HG03571 (cell line): ENCODE results near the gene RYR3.

Experiments used
- ATAC-seq: cut with Tn5 transposase; IDR thresholded peaks from one replicate; pipeline ENCODE4 v1.9.1; 2021; ENCODE audit not compliant: unreplicated experiment

RYR3 gene

DNA sequence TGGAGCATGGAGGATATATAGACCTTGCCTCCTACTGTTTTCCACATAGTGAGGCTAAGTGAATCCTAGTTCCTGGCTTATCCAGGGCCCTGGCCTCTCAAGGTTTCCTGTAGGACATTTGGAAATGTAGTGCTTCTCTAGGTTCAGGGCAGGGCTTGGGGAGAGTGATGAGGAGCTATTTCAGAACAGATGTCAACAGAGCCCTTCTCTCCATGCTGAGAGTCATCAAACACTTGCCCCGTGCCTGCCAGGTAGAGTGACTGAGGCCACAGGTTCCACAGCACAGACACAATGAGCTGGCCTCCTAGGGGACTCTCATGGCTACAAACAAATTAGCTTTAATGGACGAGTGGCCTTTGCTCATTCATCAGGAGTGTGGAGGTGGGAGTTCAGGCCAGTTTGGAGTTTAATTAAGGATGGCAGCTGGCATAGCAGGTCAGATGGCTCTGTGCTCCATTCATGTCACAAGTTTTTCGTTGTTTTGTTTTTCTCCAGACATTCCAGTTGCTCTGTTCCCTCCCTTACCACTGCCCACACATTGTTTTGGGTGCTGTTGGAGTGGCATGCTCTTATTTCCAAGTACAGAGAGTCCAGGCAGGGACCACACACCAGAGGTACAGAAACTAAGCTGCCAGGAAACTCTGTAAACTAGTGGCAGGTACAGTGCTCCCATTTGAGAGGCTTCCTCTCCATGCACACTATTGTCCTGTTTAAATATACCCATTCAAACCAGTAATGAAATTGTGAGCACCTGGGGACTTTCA, 189.8 kb downstream of the RYR3 start:
- no peak for ATAC-seq

DNA sequence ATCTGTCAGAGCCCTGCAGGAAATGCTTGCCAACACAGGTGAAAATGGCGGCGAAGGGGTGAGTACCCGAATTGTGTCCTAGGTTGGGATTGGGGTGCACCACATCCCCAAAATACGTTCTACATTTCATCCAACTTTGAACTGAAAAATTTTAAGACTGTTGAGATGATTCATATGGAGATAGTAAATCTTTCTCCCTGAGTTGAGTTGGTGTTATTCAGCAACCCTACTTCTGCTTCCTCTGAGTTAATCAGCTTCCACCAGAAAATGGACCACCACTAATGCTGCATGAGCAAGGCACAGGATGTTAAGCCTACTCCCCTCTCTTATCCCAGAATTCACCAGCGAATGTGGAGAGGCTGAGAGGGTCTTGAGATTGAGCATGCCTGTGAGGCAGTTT, 192.9 kb downstream of the RYR3 start:
- ATAC-seq: no peak

DNA sequence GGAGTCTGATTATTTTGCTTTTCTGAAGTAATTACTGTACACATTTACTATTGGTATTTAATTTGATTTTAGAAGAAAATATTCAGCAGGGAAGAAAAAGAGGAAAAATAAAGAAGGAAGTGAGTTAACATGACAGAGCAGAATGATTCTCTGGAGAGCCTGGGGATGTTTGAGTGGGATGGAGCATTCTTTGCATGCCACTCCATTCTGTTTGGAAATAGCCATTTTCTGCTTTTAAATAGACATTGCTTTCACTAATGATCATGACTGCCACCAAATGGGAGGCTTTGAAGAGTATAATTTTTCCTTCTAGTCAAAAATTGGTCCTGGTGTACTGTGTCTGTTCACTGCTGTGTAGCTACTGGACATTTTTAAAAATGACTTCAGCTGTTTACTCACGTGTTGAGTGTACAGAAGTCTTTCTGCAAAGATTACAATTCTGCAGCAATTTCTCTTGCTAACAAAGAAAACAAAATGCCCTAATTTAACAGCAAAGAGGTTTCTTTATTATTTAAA, 196.1 kb downstream of the RYR3 start:
- ATAC-seq: no peak

DNA sequence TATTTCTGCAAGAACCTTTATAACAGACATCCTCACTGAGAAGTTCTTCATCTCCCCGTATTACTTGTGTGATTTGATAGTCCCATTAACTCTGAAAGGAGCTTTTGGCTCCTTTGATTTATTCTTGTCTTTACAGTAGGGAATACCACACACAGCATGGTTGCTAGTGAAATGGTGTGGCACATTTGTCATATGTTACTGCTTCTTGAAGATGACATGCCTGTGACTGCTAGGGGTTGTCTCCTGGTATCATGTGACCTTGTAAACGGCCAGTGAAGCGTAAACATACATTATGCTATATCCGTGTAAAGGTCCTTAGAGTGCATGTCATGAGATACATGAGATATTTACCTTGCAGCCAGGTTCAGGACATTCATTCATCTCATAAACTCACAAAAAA, 197.9 kb downstream of the RYR3 start:
- no peak for ATAC-seq

- no peak for ATAC-seq
These were observed 204.4 kb downstream of the RYR3 start for GRCh38 chr15:33515121-33515520.

GRCh38 chr15:33516563-33516962, 205.8 kb downstream of the RYR3 start:
- ATAC-seq: no peak

DNA sequence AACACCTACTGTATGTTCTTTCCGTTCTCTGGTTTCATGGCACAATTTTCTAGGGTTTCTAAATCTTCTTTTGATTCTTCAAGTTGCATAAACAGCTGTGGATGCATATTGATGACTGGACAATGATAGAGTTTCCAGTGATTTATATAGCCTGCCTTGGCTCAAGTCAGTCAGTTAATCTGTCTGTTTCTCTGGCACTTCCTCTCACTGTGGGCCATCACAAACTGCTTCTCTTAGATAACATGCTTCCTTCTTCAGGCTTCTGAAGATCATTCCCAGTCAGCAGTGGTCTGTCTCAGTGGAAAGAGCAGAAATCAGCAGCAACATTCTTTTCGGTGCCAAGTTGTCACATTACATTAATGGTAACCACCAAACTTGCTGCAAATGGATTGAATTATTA, 207.2 kb downstream of the RYR3 start:
- ATAC-seq: no peak

- ATAC-seq: no peak
These were observed 207.7 kb downstream of the RYR3 start for GRCh38 chr15:33518421-33518820.

DNA sequence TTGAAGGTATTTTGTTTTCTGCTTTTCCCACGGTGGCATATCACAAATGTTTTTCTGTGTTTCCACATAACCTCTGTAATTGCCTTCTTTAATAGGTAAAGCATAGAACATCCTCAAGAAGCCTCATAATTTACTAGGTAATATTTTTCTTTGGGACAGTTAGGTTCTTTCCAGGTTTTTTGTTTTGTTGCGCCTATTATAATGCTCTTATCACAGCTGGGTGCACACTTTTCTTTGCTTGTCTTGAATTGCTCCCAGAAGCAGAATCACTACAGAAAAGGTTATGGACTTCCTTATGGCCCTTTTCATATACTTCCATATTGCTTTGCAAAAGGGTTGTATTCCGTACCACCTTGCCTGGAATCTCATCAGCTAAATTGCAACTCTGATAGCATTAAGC, 213.5 kb downstream of the RYR3 start:
- ATAC-seq: no peak

DNA sequence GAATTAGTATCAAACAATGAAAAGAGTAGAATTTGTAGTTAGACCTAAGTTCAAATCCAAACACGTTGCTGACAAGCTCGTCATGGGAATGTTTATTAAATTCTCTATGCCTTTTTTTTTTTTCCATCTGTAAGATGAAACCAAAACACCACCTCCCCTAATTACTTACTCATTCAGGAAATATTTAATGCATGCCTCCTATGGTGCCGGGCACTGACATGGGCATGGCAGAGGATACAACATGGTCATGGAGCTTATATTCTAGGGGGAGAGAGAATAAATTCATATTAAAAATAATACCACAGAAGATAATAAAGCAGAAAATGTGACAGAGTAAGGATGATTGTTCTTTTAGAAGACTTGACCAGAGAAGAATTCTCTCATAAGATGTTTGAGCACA, 215.8 kb downstream of the RYR3 start:
- no peak for ATAC-seq

- ATAC-seq: no peak
These were observed 222.4 kb downstream of the RYR3 start for GRCh38 chr15:33533197-33533596.

GRCh38 chr15:33534642-33535041, 223.9 kb downstream of the RYR3 start:
- ATAC-seq: no peak

DNA sequence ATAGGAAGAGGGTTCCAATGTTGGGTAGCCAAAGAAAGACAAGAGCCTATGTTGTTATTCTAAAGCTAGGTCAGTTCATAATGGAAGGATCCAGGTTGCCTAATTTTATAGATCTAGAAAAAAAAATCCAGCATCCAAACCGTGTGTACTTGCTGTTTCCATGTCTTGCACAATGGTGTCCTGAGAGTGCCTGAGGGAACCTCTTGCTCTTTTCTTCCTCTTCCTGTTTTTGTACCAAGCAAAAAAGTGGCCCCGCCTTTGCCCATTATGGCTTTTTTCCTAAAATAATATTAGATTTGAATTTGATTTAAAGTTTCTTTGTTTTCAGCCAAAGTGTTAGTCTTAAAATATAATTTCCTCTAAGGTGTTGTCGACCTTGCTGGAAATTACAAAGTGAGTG, 224.4 kb downstream of the RYR3 start:
- no peak for ATAC-seq

DNA sequence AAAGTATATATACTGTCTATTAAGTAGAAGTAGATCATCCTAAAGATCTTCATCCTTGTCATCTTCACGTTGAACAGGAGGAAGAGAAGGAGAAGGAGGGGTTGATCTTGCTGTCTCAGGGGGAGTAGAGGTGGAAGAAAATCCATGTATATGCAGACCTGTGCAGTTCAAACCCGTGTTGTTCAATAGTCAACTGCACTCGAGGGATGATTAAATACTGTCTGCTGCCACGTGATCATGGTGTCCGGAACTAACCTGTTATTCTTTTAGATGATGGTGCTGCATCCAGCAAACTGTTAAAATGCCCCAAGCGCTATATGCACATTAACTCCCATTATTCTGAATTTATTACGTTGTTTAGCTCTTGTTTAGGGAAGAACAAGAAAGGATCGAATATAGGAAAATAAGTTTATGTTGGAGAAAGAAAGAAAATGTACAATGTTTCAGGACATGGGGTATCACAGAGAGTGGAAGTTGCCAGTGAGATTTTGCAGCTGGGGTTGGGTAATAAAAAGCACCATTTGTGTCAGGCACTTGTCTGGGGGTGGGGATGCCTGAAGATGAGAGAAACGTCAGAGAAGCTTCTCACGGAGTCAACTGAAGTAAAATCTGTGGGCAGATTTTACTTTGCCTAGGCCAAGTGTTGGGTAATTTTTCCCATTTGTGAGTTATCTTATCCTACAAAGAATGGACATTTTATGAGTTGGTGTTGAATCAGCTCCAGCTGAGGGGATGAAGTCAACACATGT, 229.2 kb downstream of the RYR3 start:
- no peak for ATAC-seq

DNA sequence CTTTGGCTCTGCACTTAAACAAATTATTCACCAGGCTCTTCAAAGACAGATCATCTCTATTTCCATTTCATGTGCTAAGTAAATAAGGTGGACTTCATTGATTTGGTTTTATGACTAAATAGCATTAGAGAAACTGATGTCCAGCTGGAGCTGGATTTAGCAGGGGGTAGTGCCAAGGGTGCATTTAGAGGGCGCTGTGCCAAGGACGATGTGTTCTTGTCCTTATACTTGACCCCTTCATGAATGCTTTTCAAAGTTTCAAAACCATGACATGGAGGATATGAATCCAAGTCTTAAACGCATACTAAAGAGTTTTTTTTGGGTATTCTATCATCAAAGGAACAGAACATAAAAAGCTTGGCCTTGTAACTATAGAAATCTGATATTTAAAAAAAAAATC, 233.2 kb downstream of the RYR3 start:
- no peak for ATAC-seq

- ATAC-seq: no peak
These were observed 235.1 kb downstream of the RYR3 start for GRCh38 chr15:33545866-33546265.

DNA sequence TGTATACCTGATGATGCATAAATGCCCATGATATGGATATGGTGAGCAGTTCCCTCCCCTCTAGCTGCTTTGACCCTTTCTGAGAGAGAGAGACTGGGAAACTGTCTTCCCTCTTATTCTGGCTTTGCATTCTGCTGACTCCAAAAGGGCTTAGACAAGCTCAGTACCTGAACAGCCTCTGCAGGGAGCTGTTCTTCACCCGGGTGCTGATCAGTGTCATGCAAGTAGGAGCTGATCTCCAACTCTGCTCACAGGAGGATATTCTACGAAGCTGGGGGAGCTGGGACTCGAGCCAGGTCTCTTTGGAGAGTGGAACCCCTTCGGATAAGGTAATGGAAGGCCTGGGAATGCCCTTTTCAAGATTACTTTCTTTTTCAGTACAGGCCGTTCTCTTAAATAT, 237.1 kb downstream of the RYR3 start:
- ATAC-seq: no peak

DNA sequence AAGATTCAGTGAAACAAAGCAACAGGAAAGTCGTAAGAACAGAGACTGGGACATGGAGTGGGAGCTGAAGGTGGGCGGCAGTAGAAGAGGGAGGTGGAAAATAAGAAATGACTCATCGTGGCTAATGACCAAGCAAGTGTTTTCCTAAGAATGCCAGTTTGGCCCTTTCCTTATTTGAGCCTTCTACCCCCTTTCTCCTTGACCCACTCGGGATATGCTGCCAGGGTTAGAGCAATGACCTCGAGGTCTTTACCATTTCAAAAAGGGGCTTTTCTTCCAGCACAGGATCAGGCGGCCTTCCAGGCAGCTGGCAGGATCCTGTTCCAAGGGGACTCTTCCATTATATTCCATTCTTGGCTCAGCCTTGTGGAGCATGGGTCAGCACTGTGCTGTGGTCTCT, 241.1 kb downstream of the RYR3 start:
- ATAC-seq: no peak

DNA sequence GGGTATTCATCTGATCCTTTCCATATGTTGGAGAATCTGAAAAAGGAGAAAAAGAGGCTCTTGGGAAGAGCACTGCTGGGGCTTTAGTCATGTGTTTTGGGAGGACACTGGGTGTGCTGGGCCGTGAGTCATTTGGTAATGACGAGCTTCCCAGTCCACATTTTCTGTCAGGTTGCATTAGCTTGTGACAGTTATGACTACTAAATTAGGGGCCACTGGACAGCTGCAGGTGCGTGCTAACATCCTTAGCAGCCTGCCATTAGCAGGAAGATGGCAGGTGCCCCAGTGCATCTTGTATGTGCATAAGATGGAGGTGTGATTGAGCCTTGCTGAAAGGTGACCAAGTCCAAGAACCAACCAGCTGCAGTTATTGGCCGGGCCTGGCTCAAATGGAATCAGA, 242.4 kb downstream of the RYR3 start:
- ATAC-seq: no peak

DNA sequence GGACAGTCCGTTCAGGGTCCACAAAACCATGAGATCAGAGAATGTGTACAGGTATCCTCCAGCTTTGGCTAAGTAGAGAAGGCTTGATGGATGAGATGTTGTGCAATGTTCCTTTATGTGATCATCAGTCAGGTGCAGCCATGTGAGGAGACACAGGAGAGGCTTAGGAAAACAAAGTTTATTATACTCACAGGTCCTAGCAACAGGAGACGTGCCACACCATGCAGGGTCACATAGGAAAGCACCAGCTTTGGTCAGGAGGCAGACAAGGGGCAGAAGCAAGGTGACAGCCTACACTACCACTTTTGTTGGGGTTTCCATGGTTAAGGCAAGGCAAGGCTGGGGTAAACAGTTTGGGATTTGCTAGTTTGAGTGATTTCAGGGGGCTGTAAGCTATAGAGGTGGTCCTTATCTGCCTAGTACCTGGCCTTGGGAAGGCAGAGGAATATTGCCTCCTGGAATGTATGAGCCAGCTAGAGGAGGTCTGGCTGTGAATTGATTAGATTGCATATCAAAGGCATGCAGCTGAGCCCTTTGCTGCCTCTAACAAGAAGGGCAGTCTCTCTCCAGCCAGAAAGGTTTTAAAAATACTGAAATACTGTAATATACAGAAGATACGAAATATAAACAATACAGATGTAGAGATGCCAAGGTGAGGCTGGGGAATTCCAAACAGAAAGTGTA, 248.6 kb downstream of the RYR3 start:
- ATAC-seq: no peak

DNA sequence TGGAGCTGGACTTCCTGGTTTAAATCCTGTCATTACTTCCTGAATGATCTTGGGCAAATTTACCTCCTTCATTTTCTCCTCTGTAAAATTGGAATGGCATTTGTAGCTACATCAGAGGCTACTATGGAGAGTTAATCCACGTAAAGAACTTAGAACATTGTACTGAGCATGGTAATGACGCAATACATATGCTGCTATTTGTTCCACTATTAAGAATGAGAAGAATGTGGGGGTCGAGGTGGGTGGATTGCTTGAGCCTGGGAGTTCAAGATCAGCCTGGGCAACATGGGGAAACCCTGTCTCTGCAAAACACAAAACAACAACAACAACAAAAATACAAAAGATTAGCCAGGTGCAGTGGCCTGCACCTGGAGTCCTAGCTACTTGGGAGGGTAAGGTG, 250.6 kb downstream of the RYR3 start:
- no peak for ATAC-seq

DNA sequence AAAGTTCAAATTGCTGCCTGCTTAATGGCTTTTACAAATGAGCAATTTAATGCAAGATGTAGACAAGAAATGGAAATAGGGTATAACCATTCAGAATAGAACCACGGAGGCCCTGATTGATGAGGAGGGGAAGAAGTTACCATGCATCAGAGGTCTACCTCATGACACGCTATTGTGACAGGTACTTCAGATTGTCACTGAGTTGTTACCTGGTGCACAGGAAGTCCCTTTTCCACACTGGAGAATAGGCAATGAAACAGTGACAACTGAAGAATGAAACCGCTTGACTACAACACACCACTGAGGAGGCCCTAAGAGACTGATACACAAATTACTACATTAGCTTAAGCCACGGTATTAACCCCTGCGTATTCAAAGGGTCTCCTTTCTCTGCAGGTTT, 251.2 kb downstream of the RYR3 start:
- ATAC-seq: no peak
